ENCODE measurements around the gene IRX4.

DNA sequence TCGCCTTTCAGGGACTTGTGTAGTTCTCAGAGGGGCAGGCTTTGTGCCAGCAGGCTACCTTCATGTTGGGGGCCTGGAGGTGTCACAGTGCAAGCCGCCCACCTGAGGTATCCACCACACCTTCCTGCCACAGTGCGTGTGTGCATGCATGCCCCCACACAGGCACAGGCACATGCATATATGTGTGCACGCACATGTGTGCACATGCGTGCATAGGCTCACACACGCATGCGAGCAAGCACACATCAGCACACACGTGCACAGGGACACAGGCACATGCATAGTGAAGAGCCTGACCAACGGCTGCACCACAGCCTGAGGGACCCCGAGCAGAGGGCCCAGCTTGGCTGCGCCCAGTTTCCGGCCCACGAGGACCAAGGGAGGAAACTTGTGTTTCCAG lies 36.1 kb downstream of the IRX4 start:
- TF ChIP-seq CTCF (conservative IDR thresholded peaks at IDR 0.05; ENCODE audit: low read depth in 2 of 2) (no peak), EZH2 (IDR thresholded peaks at IDR 0.05; ENCODE audit: low read depth, unreplicated experiment) (no peak), POLR2AphosphoS5 (IDR thresholded peaks at IDR 0.05; ENCODE audit: low read depth) (no peak), CREB1 (CRISPR knock-in tag; IDR thresholded peaks at IDR 0.05; ENCODE audit: low read depth) (no peak)

All from GM23338 (cell line).